A673 (cell line): ENCODE results near the gene ADAM17.

ENCODE experiments used
- EZH2 ChIP-seq: fragments of 200-600 bp; sonication (generic); IDR thresholded peaks from 2 replicates; pipeline ENCODE4 v1.6.1; 2017; ENCODE audit warnings: borderline replicate concordance, low read depth, mild to moderate bottlenecking, mixed read lengths, antibody characterized with exemption, low read length; ENCODE audit not compliant: poor library complexity, severe bottlenecking
- TF ChIP-seq, protein P1 (sequence below): fragments of 300-800, 200-600 bp; sonication (generic); conservative IDR thresholded peaks from 2 replicates; pipeline ENCODE4 v1.5.1; 2017; ENCODE audit warnings: low read depth, mild to moderate bottlenecking, antibody characterized with exemption, low read length, moderate library complexity, mixed read lengths

DNA sequence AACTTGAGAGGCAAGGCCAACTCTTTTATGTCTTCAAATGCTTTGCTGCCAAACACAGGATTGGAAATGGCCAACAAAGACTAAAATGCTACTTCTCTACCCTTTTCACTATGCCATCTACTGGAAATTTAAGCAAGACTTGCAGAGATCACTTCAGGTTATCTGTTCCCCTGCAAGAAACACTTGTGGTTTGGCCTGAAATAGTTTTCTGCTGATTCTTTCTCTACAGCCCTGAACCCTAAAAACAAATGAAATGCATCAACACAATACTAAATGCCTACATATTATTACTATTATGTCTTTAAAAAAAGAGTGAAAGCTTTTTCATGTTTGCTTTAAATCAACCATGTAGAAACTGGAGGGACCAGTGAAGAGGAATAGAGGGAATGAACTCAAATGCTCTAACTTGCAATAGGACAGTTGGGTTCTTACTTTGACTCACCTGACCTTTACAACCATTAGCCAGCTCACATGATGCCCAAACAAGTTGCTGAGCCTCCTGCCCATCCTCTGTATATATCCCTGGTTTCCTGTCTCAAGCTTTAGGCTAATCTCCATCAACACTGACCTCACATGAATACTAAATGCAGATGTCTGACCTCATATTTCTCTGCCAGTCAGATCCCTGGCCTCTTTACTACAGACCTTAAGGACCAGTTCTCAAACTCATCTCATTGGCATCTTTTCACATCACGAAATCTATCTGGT is 17.5 kb upstream of the ADAM17 start:
- TF ChIP-seq, protein P1, sequence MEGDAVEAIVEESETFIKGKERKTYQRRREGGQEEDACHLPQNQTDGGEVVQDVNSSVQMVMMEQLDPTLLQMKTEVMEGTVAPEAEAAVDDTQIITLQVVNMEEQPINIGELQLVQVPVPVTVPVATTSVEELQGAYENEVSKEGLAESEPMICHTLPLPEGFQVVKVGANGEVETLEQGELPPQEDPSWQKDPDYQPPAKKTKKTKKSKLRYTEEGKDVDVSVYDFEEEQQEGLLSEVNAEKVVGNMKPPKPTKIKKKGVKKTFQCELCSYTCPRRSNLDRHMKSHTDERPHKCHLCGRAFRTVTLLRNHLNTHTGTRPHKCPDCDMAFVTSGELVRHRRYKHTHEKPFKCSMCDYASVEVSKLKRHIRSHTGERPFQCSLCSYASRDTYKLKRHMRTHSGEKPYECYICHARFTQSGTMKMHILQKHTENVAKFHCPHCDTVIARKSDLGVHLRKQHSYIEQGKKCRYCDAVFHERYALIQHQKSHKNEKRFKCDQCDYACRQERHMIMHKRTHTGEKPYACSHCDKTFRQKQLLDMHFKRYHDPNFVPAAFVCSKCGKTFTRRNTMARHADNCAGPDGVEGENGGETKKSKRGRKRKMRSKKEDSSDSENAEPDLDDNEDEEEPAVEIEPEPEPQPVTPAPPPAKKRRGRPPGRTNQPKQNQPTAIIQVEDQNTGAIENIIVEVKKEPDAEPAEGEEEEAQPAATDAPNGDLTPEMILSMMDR, result no peak
- TF ChIP-seq EZH2, result no peak
